HepG2 (cell line): ENCODE results near the gene MCF2L. TPM values are rescaled to one million over a fixed set of nuclear protein-coding genes. Genes with fewer than 3 reads are reported as not detected.

Experiments
- BHLHE40 ChIP-seq: IDR thresholded peaks from 2 replicates; pipeline ENCODE4 v1.6.1; 2011; ENCODE audit warnings: low read length, improper control_type of control experiment
- E2F2 ChIP-seq: sonication (generic); formaldehyde crosslinking; IDR thresholded peaks from 2 replicates; pipeline ENCODE4 v1.4.0; 2020; ENCODE audit warnings: missing genetic modification reagents, borderline replicate concordance
- HDAC6 ChIP-seq: fragments of 200-600 bp; sonication (generic); IDR thresholded peaks from 2 replicates; pipeline ENCODE4 v1.7.0; 2017; ENCODE audit warnings: mild to moderate bottlenecking, antibody characterized with exemption, low read length, low read depth
- HHEX ChIP-seq: IDR thresholded peaks from 2 replicates; pipeline ENCODE4 v1.6.1; 2016; ENCODE audit warnings: control low read depth
- IKZF4 ChIP-seq: sonication (generic); formaldehyde crosslinking; IDR thresholded peaks from 2 replicates; pipeline ENCODE4 v1.5.1; 2020; ENCODE audit warnings: borderline replicate concordance, mild to moderate bottlenecking, low read depth, missing genetic modification reagents; ENCODE audit errors: not compliant biosample characterization
- IRX3 ChIP-seq: sonication (generic); formaldehyde crosslinking; IDR thresholded peaks from 2 replicates; pipeline ENCODE4 v1.8.1; 2023; ENCODE audit warnings: mild to moderate bottlenecking, low read depth, missing genetic modification reagents, borderline replicate concordance
- MLLT10 ChIP-seq: sonication (generic); formaldehyde crosslinking; IDR thresholded peaks from 2 replicates; pipeline ENCODE4 v1.4.0; 2020; ENCODE audit warnings: missing genetic modification reagents
- NR1H2 ChIP-seq: sonication (generic); formaldehyde crosslinking; IDR thresholded peaks from 2 replicates; pipeline ENCODE4 v1.8.1; 2022; ENCODE audit warnings: low read depth, missing genetic modification reagents, borderline replicate concordance
- PHF8 ChIP-seq: sonication (generic); formaldehyde crosslinking; IDR thresholded peaks from 2 replicates; pipeline ENCODE4 v1.5.0; 2020; ENCODE audit warnings: missing genetic modification reagents
- PRMT3 ChIP-seq: sonication (generic); formaldehyde crosslinking; IDR thresholded peaks from 2 replicates; pipeline ENCODE4 v1.8.1; 2022; ENCODE audit warnings: low read depth, mild to moderate bottlenecking, moderate library complexity, missing genetic modification reagents, borderline replicate concordance
- REXO4 ChIP-seq: sonication (generic); formaldehyde crosslinking; IDR thresholded peaks from 2 replicates; pipeline ENCODE4 v1.8.0; 2022; ENCODE audit warnings: missing genetic modification reagents, mild to moderate bottlenecking, borderline replicate concordance
- SATB2 ChIP-seq: sonication (generic); formaldehyde crosslinking; IDR thresholded peaks from 2 replicates; pipeline ENCODE4 v1.5.0; 2020; ENCODE audit warnings: missing genetic modification reagents
- SOX13 ChIP-seq, 3 experiments: fragments of 450-650 bp in 1 of 3; sonication (generic) in 1 of 3; formaldehyde crosslinking in 1 of 3; IDR thresholded peaks in 2 of 3; conservative IDR thresholded peaks in 1 of 3; 2 replicates each; pipeline versions ENCODE4 v1.5.0 to v1.6.1; 2016 to 2020; ENCODE audit warnings: antibody characterized with exemption in 1 of 3, mild to moderate bottlenecking in 1 of 3, missing compliant biosample characterization in 1 of 3, missing genetic modification reagents in 1 of 3, moderate library complexity in 1 of 3
- ZBTB7A ChIP-seq: sonication (generic); formaldehyde crosslinking; IDR thresholded peaks from 2 replicates; pipeline ENCODE4 v1.8.0; 2022; ENCODE audit warnings: mild to moderate bottlenecking, missing genetic modification reagents
- ZIK1 ChIP-seq: sonication (generic); formaldehyde crosslinking; IDR thresholded peaks from 2 replicates; pipeline ENCODE4 v1.5.0; 2020; ENCODE audit warnings: mild to moderate bottlenecking, low read depth, missing genetic modification reagents, borderline replicate concordance
- ZNF101 ChIP-seq: sonication (generic); formaldehyde crosslinking; IDR thresholded peaks from 2 replicates; pipeline ENCODE4 v1.4.0; 2020; ENCODE audit warnings: mild to moderate bottlenecking, low read depth, missing genetic modification reagents, borderline replicate concordance
- ZNF136 ChIP-seq: sonication (generic); formaldehyde crosslinking; IDR thresholded peaks from 2 replicates; pipeline ENCODE4 v1.8.1; 2022; ENCODE audit warnings: low read depth, mild to moderate bottlenecking, moderate library complexity, missing genetic modification reagents
- ZNF317 ChIP-seq: sonication (generic); formaldehyde crosslinking; IDR thresholded peaks from 2 replicates; pipeline ENCODE4 v1.5.0; 2020; ENCODE audit warnings: mild to moderate bottlenecking, missing genetic modification reagents
- ZNF7 ChIP-seq: IDR thresholded peaks from 2 replicates; pipeline ENCODE4 v1.6.1; 2016; ENCODE audit warnings: missing biosample characterization, missing genetic modification reagents
- ZNF883 ChIP-seq: sonication (generic); formaldehyde crosslinking; IDR thresholded peaks from 2 replicates; pipeline ENCODE4 v1.5.1; 2020; ENCODE audit warnings: mild to moderate bottlenecking, missing genetic modification reagents; ENCODE audit errors: not compliant biosample characterization
- polyA plus RNA-seq, 8 experiments: library from polyadenylated mRNA; depleted of rRNA in 3 of 8; stranded (reverse) in 7 of 8; unstranded in 1 of 8; fragments of >200 nt; fragmentation: Illumina TruSeq in 4 of 8; extraction: Trizol in 4 of 8; gene quantifications; 2 replicates each; pipeline versions ENCODE4 v1.2.1 to v1.2.3, GENCODE V29; 2011 to 2016; ENCODE audit warnings: low read depth in 4 of 8, missing spikeins in 1 of 8, mixed read lengths in 1 of 8; ENCODE audit not compliant: insufficient read depth in 1 of 8
- total RNA-seq, 5 experiments: library from RNA; depleted of rRNA; stranded (reverse); fragments of >200 nt; fragmentation: Illumina TruSeq; extraction: Trizol; gene quantifications; 2 replicates each; pipeline ENCODE4 v1.2.3, GENCODE V29; 2016; ENCODE audit warnings: low read depth in 1 of 5
- TF ChIP-seq, protein P1 (sequence below): sonication (generic); formaldehyde crosslinking; IDR thresholded peaks from 2 replicates; pipeline ENCODE4 v1.9.0; 2021; ENCODE audit warnings: missing genetic modification reagents, mild to moderate bottlenecking, borderline replicate concordance
- TF ChIP-seq, protein P2 (sequence below): sonication (generic); formaldehyde crosslinking; IDR thresholded peaks from 2 replicates; pipeline ENCODE4 v1.5.0; 2020; ENCODE audit warnings: mild to moderate bottlenecking, missing genetic modification reagents

Gene MCF2L
- total and polyA plus RNA-seq, 2 of the 13 experiments (the other 11 are each of a cell fraction or from before 2014, with no cell fraction given) = 19.4 to 28.4 TPM

DNA sequence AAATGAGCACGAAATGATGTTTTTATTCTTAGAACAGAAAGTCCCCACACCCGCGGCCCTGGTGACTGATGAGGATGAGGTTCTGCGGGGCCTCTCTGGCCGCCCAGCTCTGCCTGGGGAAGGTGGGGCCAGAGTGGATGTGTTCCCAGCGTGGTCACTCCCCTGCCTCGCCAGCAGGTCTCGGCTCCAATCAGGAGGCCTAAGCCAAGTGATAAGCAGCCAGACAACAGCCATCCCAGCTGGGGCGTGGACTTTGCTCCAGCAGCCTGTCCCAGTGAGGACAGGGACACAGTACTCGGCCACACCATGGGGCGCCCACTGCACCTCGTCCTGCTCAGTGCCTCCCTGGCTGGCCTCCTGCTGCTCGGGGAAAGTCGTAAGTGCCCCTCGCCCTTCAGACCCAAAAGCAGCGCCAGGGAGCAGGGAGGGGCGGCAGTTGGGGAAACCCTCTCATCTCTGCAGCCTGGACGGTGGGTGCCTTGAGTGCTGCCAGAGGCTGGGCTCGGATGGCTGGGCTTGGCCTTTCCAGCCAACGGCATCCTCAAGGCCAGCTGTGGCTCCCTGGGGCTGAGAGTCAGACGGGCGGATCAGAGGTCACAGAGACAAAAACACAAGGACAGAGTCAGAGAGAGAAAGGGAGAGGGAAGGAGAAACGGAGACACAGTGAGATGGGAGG lies 153.7 kb downstream of the MCF2L start, which contains the start of gene F10 (continued):
- TF ChIP-seq E2F2 (CRISPR knock-in tag) (peak; percentile 87; the same call in 1 of the 2 replicates), ZNF883 (CRISPR knock-in tag) (peak; percentile 64), HDAC6 (no peak), PRMT3 (CRISPR knock-in tag) (no peak), SATB2 (CRISPR knock-in tag) (no peak), SOX13 (IDR thresholded peaks at IDR 0.05) (no peak), SOX13 (CRISPR knock-in tag; conservative IDR thresholded peaks at IDR 0.05 in 1 of 2, IDR thresholded peaks at IDR 0.05 in 1 of 2) (peak in 1 of 2 experiments; percentile 67; a peak in 1 of 4 replicates), ZNF136 (CRISPR knock-in tag) (0 out of 2 replicates have a peak, but pooled peaks have one; percentile 65), ZNF317 (CRISPR knock-in tag) (no peak), PHF8 (peak; percentile 89), NR1H2 (CRISPR knock-in tag) (no peak), ZNF7 (CRISPR knock-in tag) (no peak), HHEX (CRISPR knock-in tag) (no peak), REXO4 (no peak), IRX3 (CRISPR knock-in tag) (peak; percentile 93; the same call in 1 of the 2 replicates), MLLT10 (CRISPR knock-in tag) (no peak), ZNF101 (CRISPR knock-in tag) (no peak), IKZF4 (CRISPR knock-in tag) (peak; percentile 84), ZBTB7A (CRISPR knock-in tag) (no peak), ZIK1 (peak; percentile 92), BHLHE40 (no peak)
- TF ChIP-seq, protein P1, sequence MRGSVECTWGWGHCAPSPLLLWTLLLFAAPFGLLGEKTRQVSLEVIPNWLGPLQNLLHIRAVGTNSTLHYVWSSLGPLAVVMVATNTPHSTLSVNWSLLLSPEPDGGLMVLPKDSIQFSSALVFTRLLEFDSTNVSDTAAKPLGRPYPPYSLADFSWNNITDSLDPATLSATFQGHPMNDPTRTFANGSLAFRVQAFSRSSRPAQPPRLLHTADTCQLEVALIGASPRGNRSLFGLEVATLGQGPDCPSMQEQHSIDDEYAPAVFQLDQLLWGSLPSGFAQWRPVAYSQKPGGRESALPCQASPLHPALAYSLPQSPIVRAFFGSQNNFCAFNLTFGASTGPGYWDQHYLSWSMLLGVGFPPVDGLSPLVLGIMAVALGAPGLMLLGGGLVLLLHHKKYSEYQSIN = no peak
- TF ChIP-seq, protein P2, sequence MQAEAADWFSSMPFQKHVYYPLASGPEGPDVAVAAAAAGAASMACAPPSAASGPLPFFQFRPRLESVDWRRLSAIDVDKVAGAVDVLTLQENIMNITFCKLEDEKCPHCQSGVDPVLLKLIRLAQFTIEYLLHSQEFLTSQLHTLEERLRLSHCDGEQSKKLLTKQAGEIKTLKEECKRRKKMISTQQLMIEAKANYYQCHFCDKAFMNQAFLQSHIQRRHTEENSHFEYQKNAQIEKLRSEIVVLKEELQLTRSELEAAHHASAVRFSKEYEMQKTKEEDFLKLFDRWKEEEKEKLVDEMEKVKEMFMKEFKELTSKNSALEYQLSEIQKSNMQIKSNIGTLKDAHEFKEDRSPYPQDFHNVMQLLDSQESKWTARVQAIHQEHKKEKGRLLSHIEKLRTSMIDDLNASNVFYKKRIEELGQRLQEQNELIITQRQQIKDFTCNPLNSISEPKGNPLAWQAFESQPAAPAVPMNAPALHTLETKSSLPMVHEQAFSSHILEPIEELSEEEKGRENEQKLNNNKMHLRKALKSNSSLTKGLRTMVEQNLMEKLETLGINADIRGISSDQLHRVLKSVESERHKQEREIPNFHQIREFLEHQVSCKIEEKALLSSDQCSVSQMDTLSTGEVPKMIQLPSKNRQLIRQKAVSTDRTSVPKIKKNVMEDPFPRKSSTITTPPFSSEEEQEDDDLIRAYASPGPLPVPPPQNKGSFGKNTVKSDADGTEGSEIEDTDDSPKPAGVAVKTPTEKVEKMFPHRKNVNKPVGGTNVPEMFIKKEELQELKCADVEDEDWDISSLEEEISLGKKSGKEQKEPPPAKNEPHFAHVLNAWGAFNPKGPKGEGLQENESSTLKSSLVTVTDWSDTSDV (CRISPR knock-in tag) = no peak; the same call in 1 of the 2 replicates
